HepG2 (cell line): ENCODE data around the gene LMX1B. TPM values are rescaled to one million over a fixed set of nuclear protein-coding genes. Genes with fewer than 3 reads are reported as not detected.

Source experiments
- AHR ChIP-seq: IDR thresholded peaks from 2 replicates; pipeline ENCODE4 v1.6.1; 2018; ENCODE audit warnings: missing genetic modification reagents, missing compliant biosample characterization
- FOXK1 ChIP-seq: sonication (generic); formaldehyde crosslinking; IDR thresholded peaks from 2 replicates; pipeline ENCODE4 v1.4.0; 2020; ENCODE audit warnings: low read depth, missing genetic modification reagents, borderline replicate concordance
- MEF2D ChIP-seq: sonication (generic); formaldehyde crosslinking; IDR thresholded peaks from 2 replicates; pipeline ENCODE4 v1.5.1; 2020; ENCODE audit warnings: mild to moderate bottlenecking, missing genetic modification reagents
- NR2F6 ChIP-seq, 2 experiments: IDR thresholded peaks; 2 replicates each; pipeline ENCODE4 v1.6.1; 2016; ENCODE audit warnings: antibody characterized with exemption in 1 of 2, mild to moderate bottlenecking in 1 of 2
- PHF20 ChIP-seq: sonication (generic); formaldehyde crosslinking; IDR thresholded peaks from 2 replicates; pipeline ENCODE4 v1.5.0; 2020; ENCODE audit warnings: mild to moderate bottlenecking, missing genetic modification reagents
- RARA ChIP-seq: IDR thresholded peaks from 2 replicates; pipeline ENCODE4 v1.6.1; 2016; ENCODE audit warnings: missing genetic modification reagents, missing compliant biosample characterization
- RERE ChIP-seq: IDR thresholded peaks from 2 replicates; pipeline ENCODE4 v1.6.1; 2016; ENCODE audit warnings: low read depth, missing genetic modification reagents, missing compliant biosample characterization
- RXRB ChIP-seq: IDR thresholded peaks from 2 replicates; pipeline ENCODE4 v1.6.1; 2016; ENCODE audit warnings: borderline replicate concordance, missing genetic modification reagents, missing compliant biosample characterization
- SRF ChIP-seq: IDR thresholded peaks from 2 replicates; pipeline ENCODE4 v1.6.1; 2011; ENCODE audit warnings: mild to moderate bottlenecking, low read depth, low read length, moderate library complexity
- TGIF2 ChIP-seq: IDR thresholded peaks from 2 replicates; pipeline ENCODE4 v1.6.1; 2016; ENCODE audit warnings: control low read depth, missing compliant biosample characterization
- ZBTB21 ChIP-seq: sonication (generic); formaldehyde crosslinking; IDR thresholded peaks from 2 replicates; pipeline ENCODE4 v1.4.0; 2020; ENCODE audit warnings: missing genetic modification reagents
- ZNF121 ChIP-seq: sonication (generic); formaldehyde crosslinking; IDR thresholded peaks from 2 replicates; pipeline ENCODE4 v1.5.0; 2020; ENCODE audit warnings: mild to moderate bottlenecking, missing genetic modification reagents
- ZNF296 ChIP-seq: sonication (generic); formaldehyde crosslinking; conservative IDR thresholded peaks from 2 replicates; pipeline ENCODE4 v1.5.0; 2020; ENCODE audit warnings: mild to moderate bottlenecking, missing genetic modification reagents
- ZNF451 ChIP-seq: sonication (generic); formaldehyde crosslinking; IDR thresholded peaks from 2 replicates; pipeline ENCODE4 v1.5.0; 2020; ENCODE audit warnings: mild to moderate bottlenecking, missing genetic modification reagents
- ZNF766 ChIP-seq: sonication (generic); formaldehyde crosslinking; IDR thresholded peaks from 2 replicates; pipeline ENCODE4 v1.5.0; 2020; ENCODE audit warnings: missing genetic modification reagents, borderline replicate concordance
- ZNF772 ChIP-seq: sonication (generic); formaldehyde crosslinking; IDR thresholded peaks from 2 replicates; pipeline ENCODE4 v1.5.0; 2020; ENCODE audit warnings: mild to moderate bottlenecking, missing genetic modification reagents
- ZNF841 ChIP-seq: sonication (generic); formaldehyde crosslinking; IDR thresholded peaks from 2 replicates; pipeline ENCODE4 v1.8.1; 2023; ENCODE audit warnings: missing genetic modification reagents, borderline replicate concordance
- ZSCAN20 ChIP-seq: sonication (generic); formaldehyde crosslinking; IDR thresholded peaks from 2 replicates; pipeline ENCODE4 v1.4.0; 2020; ENCODE audit warnings: missing genetic modification reagents, mild to moderate bottlenecking, borderline replicate concordance
- polyA plus RNA-seq, 8 experiments: library from polyadenylated mRNA; depleted of rRNA in 3 of 8; stranded (reverse) in 7 of 8; unstranded in 1 of 8; fragments of >200 nt; fragmentation: Illumina TruSeq in 4 of 8; extraction: Trizol in 4 of 8; gene quantifications; 2 replicates each; pipeline versions ENCODE4 v1.2.1 to v1.2.3, GENCODE V29; 2011 to 2016; ENCODE audit warnings: low read depth in 4 of 8, missing spikeins in 1 of 8, mixed read lengths in 1 of 8; ENCODE audit not compliant: insufficient read depth in 1 of 8
- total RNA-seq, 5 experiments: library from RNA; depleted of rRNA; stranded (reverse); fragments of >200 nt; fragmentation: Illumina TruSeq; extraction: Trizol; gene quantifications; 2 replicates each; pipeline ENCODE4 v1.2.3, GENCODE V29; 2016; ENCODE audit warnings: low read depth in 1 of 5
- TF ChIP-seq, protein P1 (sequence below): sonication (generic); formaldehyde crosslinking; conservative IDR thresholded peaks from 2 replicates; pipeline ENCODE4 v1.8.1; 2023; ENCODE audit warnings: missing genetic modification reagents
- TF ChIP-seq, protein P2 (sequence below): IDR thresholded peaks from 2 replicates; pipeline ENCODE4 v1.6.1; 2016; ENCODE audit warnings: low read depth, borderline replicate concordance
- TF ChIP-seq, protein P3 (sequence below): sonication (generic); formaldehyde crosslinking; conservative IDR thresholded peaks from 2 replicates; pipeline ENCODE4 v1.8.0; 2022; ENCODE audit warnings: low read depth, missing genetic modification reagents

LMX1B gene
- total and polyA plus RNA-seq, 2 of the 13 experiments (the other 11 are each of a cell fraction or from before 2014, with no cell fraction given) = not detected

DNA sequence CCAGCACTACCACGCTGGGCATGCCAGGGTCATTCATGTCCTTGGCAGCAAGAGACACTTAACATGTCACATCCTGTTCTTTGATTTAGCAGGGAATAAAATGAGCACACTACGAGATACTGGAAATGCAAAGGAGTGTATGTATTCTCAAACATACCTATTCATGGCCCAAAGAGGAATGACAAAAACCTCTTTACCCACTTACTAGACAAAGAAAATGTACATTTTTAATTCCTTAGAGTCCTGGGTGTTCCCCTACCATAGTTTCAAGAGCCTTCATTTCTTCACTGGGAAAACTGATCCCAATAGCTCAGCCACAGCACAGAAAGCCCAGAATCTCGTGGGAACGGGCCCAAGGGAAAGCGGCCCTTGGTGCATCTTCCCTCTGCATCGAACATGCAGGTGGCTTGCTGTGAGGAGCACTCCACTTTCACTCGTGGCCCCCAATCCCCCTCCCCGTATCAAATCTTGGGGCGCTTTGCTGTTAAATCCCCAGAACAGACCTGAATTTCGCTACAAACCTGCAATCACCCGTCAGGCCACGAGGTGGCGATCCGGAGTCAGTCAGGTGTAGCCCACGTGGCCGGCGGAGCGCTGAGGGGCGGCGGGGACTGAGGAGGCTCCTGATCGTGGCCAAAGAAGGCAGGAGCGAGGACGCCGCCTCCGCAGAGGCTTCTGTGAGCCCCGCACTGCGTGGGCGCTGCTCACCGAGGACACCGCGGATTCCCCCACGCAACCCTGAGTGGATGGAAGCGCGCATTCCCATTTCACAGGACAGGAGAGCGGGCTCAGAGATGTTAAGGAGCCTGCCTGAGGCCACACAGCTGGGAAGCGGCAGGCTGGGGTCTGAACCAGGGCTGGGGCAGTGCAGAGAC lies 91.4 kb downstream of the LMX1B start (continued):
- TF ChIP-seq, protein P1, sequence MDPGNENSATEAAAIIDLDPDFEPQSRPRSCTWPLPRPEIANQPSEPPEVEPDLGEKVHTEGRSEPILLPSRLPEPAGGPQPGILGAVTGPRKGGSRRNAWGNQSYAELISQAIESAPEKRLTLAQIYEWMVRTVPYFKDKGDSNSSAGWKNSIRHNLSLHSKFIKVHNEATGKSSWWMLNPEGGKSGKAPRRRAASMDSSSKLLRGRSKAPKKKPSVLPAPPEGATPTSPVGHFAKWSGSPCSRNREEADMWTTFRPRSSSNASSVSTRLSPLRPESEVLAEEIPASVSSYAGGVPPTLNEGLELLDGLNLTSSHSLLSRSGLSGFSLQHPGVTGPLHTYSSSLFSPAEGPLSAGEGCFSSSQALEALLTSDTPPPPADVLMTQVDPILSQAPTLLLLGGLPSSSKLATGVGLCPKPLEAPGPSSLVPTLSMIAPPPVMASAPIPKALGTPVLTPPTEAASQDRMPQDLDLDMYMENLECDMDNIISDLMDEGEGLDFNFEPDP (CRISPR knock-in tag) = no peak
- no peak for TF ChIP-seq PHF20 (CRISPR knock-in tag)
- TF ChIP-seq ZNF841 = no peak
- TF ChIP-seq RXRB = no peak
- TF ChIP-seq ZNF772 (CRISPR knock-in tag) = no peak
- no peak for TF ChIP-seq ZNF766 (CRISPR knock-in tag)
- TF ChIP-seq SRF = no peak
- TF ChIP-seq ZBTB21 (CRISPR knock-in tag) = no peak
- TF ChIP-seq NR2F6 (IDR thresholded peaks at IDR 0.05) = no peak
- TF ChIP-seq NR2F6 (CRISPR knock-in tag; IDR thresholded peaks at IDR 0.05) = no peak
- no peak for TF ChIP-seq RARA
- TF ChIP-seq, protein P2, sequence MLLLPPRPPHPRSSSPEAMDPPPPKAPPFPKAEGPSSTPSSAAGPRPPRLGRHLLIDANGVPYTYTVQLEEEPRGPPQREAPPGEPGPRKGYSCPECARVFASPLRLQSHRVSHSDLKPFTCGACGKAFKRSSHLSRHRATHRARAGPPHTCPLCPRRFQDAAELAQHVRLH (CRISPR knock-in tag) = 0 out of 2 replicates have a peak, but pooled peaks have one; percentile 33
- no peak for TF ChIP-seq ZNF451
- TF ChIP-seq FOXK1 = no peak
- TF ChIP-seq, protein P3, sequence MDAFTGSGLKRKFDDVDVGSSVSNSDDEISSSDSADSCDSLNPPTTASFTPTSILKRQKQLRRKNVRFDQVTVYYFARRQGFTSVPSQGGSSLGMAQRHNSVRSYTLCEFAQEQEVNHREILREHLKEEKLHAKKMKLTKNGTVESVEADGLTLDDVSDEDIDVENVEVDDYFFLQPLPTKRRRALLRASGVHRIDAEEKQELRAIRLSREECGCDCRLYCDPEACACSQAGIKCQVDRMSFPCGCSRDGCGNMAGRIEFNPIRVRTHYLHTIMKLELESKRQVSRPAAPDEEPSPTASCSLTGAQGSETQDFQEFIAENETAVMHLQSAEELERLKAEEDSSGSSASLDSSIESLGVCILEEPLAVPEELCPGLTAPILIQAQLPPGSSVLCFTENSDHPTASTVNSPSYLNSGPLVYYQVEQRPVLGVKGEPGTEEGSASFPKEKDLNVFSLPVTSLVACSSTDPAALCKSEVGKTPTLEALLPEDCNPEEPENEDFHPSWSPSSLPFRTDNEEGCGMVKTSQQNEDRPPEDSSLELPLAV = no peak
- TF ChIP-seq AHR (CRISPR knock-in tag) = no peak
- TF ChIP-seq ZNF296 (CRISPR knock-in tag) = no peak
- no peak for TF ChIP-seq ZSCAN20 (CRISPR knock-in tag)
- TF ChIP-seq ZNF121 (CRISPR knock-in tag) = no peak
- no peak for TF ChIP-seq RERE (CRISPR knock-in tag)
- TF ChIP-seq TGIF2 = peak; percentile 60; the same call in 1 of the 2 replicates
- no peak for TF ChIP-seq MEF2D
